GM23338 (cell line): ENCODE measurements around the gene OGFRL1. TPM values are rescaled to one million over a fixed set of nuclear protein-coding genes. Genes with fewer than 3 reads are reported as not detected.

Experiments used
- ATAC-seq: fragments of 200-7000 bp; cut with Tn5 transposase; 3 replicates; pipeline ENCODE4 v1.9.1; 2020
- DNase-seq: peaks from one replicate; pipeline ENCODE4 v3.0.0-alpha.2; 2015; ENCODE audit warnings: low spot score
- H2AFZ ChIP-seq: fragments of 200-600 bp; sonication (generic); 2 replicates; pipeline ENCODE4 v1.8.0; 2016; ENCODE audit warnings: antibody characterized with exemption, mild to moderate bottlenecking, moderate library complexity
- H3F3A ChIP-seq: fragments of 200-600 bp; sonication (generic); replicated peaks from 2 replicates; pipeline ENCODE4 v1.8.0; 2017; ENCODE audit warnings: antibody characterized with exemption, mixed run types, low read depth
- H3K27ac ChIP-seq: fragments of 200-600 bp; sonication (generic); 2 replicates; pipeline ENCODE4 v1.6.1; 2016; ENCODE audit warnings: low read depth
- H3K27me3 ChIP-seq: fragments of 200-600 bp; sonication (generic); 2 replicates; pipeline ENCODE4 v1.8.0; 2016; ENCODE audit warnings: mild to moderate bottlenecking, mixed run types, moderate library complexity; ENCODE audit not compliant: insufficient read depth
- H3K36me3 ChIP-seq: fragments of 200-600 bp; sonication (generic); 2 replicates; pipeline ENCODE4 v1.8.0; 2016; ENCODE audit warnings: mild to moderate bottlenecking; ENCODE audit not compliant: insufficient read depth
- H3K4me1 ChIP-seq: fragments of 200-600 bp; sonication (generic); 2 replicates; pipeline ENCODE4 v1.8.0; 2016; ENCODE audit warnings: mild to moderate bottlenecking, moderate library complexity; ENCODE audit not compliant: insufficient read depth
- H3K4me2 ChIP-seq: fragments of 200-600 bp; sonication (generic); 2 replicates; pipeline ENCODE4 v1.7.1; 2017; ENCODE audit warnings: mixed run types
- H3K4me3 ChIP-seq: fragments of 200-600 bp; sonication (generic); 2 replicates; pipeline ENCODE4 v1.6.1; 2016; ENCODE audit warnings: mixed run types
- H3K79me2 ChIP-seq: fragments of 200-600 bp; sonication (generic); replicated peaks from 2 replicates; pipeline ENCODE4 v1.8.0; 2017; ENCODE audit warnings: mild to moderate bottlenecking; ENCODE audit not compliant: insufficient read depth
- H3K9me2 ChIP-seq: fragments of 200-600 bp; sonication (generic); 2 replicates; pipeline ENCODE4 v1.8.0; 2017; ENCODE audit not compliant: insufficient read depth
- H4K20me1 ChIP-seq: fragments of 200-600 bp; sonication (generic); replicated peaks from 2 replicates; pipeline ENCODE4 v1.8.0; 2017; ENCODE audit warnings: mild to moderate bottlenecking; ENCODE audit not compliant: insufficient read depth
- H3K27ac Mint-ChIP-seq: 2 replicates; pipeline ENCODE4 v1.8.0; 2020; ENCODE audit warnings: inconsistent platforms, mild to moderate bottlenecking, moderate library complexity, mixed read lengths
- H3K27me3 Mint-ChIP-seq: 3 replicates; pipeline ENCODE4 v1.8.0; 2022; ENCODE audit warnings: low read depth, mild to moderate bottlenecking, moderate library complexity, mixed read lengths, inconsistent platforms; ENCODE audit not compliant: insufficient read depth, poor library complexity
- H3K36me3 Mint-ChIP-seq: 3 replicates; pipeline ENCODE4 v1.8.0; 2021; ENCODE audit warnings: low read depth, mild to moderate bottlenecking, inconsistent platforms, moderate library complexity, mixed read lengths
- H3K4me1 Mint-ChIP-seq: 3 replicates; pipeline ENCODE4 v1.8.0; 2020; ENCODE audit warnings: mild to moderate bottlenecking, inconsistent platforms, mixed read lengths
- H3K4me3 Mint-ChIP-seq: 3 replicates; pipeline ENCODE4 v1.8.0; 2021; ENCODE audit warnings: moderate library complexity, mild to moderate bottlenecking, inconsistent platforms, mixed read lengths
- H3K9me3 Mint-ChIP-seq: 3 replicates; pipeline ENCODE4 v1.8.0; 2020; ENCODE audit warnings: moderate library complexity, mild to moderate bottlenecking, inconsistent platforms, mixed read lengths
- EZH2 ChIP-seq: fragments of 200-600 bp; sonication (generic); IDR thresholded peaks from one replicate; pipeline ENCODE4 v1.8.0; 2017; ENCODE audit warnings: antibody characterized with exemption, mild to moderate bottlenecking, low read depth; ENCODE audit not compliant: unreplicated experiment
- EZH2phosphoT487 ChIP-seq: fragments of 200-600 bp; sonication (generic); IDR thresholded peaks from one replicate; pipeline ENCODE4 v1.8.1; 2018; ENCODE audit warnings: antibody characterized with exemption; ENCODE audit not compliant: unreplicated experiment
- POLR2AphosphoS5 ChIP-seq: IDR thresholded peaks from 2 replicates; pipeline ENCODE4 v1.6.1; 2016; ENCODE audit warnings: antibody characterized with exemption, low read depth
- ZNF331 ChIP-seq: fragments of 250-450 bp; sonication (Bioruptor Pico); IDR thresholded peaks from 2 replicates; pipeline ENCODE4 v1.5.0; 2020; ENCODE audit warnings: low read depth, mild to moderate bottlenecking, moderate library complexity
- polyA plus RNA-seq: library from polyadenylated mRNA; unstranded; fragments of >200 nt; fragmentation: Nextera tagmentation; extraction: Ambion mirVana; gene quantifications from 2 replicates; pipeline ENCODE4 v1.2.1, GENCODE V29; 2016
- total RNA-seq: library from RNA; depleted of rRNA; stranded (reverse); fragments of >200 nt; shearing (Covaris generic); gene quantifications from 2 replicates; pipeline ENCODE4 v1.2.3, GENCODE V29; 2014
- TF ChIP-seq, protein P1 (sequence below): fragments of 250-450 bp; sonication (Bioruptor Pico); IDR thresholded peaks from 2 replicates; pipeline ENCODE4 v1.5.0; 2020; ENCODE audit warnings: mild to moderate bottlenecking, moderate library complexity
- TF ChIP-seq, protein P2 (sequence below), 2 experiments: fragments of 200-600 bp in 1 of 2; sonication (generic) in 1 of 2; conservative IDR thresholded peaks; 2 replicates each; pipeline versions ENCODE4 v1.5.1 to v1.6.1; 2016 to 2017; ENCODE audit warnings: antibody characterized with exemption in 2 of 2, low read depth in 2 of 2, mild to moderate bottlenecking in 2 of 2, moderate library complexity in 1 of 2

OGFRL1 gene
- total and polyA plus RNA-seq, 2 experiments from 2014 or later = 4.2 to 10.0 TPM

DNA sequence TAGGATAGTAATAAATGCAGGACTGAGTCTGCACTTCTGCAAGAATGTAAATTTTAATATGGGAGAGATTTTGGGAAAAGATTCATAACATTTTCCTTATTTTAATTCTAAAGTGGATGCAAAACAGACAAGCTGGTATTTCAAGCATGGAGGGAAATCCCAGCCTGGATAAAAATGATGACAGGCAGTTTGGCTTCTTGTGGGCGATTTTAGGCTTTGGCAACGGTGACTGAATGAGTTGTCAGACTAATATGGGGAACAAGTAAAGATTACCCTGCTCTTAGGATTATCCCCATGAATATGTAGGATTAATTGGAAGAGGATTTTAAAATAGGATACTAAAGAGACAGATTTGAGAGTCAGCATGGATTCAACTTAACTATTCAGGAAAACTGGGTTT is 21.0 kb downstream of the OGFRL1 start:
- Histone ChIP-seq H3K27me3 (no peaks in the 10 kb centered on the region), H3K79me2 (no peaks in the 10 kb centered on the region), H4K20me1 (no peaks in the 10 kb centered on the region), H3K4me1 (no peaks in the 10 kb centered on the region), H3K27ac (no peak overlapping the region), H2AFZ (no peak overlapping the region), H3K9me2 (peaks cover 5% of the 10 kb centered on the region), H3F3A (no peaks in the 10 kb centered on the region), H3K4me3 (no peak overlapping the region), H3K36me3 (no peaks in the 10 kb centered on the region), H3K4me2 (no peak overlapping the region)
- H3K4me1 Mint-ChIP-seq = no peaks in the 10 kb centered on the region
- H3K4me3 Mint-ChIP-seq = no peak overlapping the region
- H3K27me3 Mint-ChIP-seq = peaks cover 2% of the 10 kb centered on the region
- no peaks in the 10 kb centered on the region for H3K9me3 Mint-ChIP-seq
- DNase-seq = no peak
- ATAC-seq = no peak
- H3K36me3 Mint-ChIP-seq = no peaks in the 10 kb centered on the region
- H3K27ac Mint-ChIP-seq = no peak overlapping the region
- TF ChIP-seq, protein P1, sequence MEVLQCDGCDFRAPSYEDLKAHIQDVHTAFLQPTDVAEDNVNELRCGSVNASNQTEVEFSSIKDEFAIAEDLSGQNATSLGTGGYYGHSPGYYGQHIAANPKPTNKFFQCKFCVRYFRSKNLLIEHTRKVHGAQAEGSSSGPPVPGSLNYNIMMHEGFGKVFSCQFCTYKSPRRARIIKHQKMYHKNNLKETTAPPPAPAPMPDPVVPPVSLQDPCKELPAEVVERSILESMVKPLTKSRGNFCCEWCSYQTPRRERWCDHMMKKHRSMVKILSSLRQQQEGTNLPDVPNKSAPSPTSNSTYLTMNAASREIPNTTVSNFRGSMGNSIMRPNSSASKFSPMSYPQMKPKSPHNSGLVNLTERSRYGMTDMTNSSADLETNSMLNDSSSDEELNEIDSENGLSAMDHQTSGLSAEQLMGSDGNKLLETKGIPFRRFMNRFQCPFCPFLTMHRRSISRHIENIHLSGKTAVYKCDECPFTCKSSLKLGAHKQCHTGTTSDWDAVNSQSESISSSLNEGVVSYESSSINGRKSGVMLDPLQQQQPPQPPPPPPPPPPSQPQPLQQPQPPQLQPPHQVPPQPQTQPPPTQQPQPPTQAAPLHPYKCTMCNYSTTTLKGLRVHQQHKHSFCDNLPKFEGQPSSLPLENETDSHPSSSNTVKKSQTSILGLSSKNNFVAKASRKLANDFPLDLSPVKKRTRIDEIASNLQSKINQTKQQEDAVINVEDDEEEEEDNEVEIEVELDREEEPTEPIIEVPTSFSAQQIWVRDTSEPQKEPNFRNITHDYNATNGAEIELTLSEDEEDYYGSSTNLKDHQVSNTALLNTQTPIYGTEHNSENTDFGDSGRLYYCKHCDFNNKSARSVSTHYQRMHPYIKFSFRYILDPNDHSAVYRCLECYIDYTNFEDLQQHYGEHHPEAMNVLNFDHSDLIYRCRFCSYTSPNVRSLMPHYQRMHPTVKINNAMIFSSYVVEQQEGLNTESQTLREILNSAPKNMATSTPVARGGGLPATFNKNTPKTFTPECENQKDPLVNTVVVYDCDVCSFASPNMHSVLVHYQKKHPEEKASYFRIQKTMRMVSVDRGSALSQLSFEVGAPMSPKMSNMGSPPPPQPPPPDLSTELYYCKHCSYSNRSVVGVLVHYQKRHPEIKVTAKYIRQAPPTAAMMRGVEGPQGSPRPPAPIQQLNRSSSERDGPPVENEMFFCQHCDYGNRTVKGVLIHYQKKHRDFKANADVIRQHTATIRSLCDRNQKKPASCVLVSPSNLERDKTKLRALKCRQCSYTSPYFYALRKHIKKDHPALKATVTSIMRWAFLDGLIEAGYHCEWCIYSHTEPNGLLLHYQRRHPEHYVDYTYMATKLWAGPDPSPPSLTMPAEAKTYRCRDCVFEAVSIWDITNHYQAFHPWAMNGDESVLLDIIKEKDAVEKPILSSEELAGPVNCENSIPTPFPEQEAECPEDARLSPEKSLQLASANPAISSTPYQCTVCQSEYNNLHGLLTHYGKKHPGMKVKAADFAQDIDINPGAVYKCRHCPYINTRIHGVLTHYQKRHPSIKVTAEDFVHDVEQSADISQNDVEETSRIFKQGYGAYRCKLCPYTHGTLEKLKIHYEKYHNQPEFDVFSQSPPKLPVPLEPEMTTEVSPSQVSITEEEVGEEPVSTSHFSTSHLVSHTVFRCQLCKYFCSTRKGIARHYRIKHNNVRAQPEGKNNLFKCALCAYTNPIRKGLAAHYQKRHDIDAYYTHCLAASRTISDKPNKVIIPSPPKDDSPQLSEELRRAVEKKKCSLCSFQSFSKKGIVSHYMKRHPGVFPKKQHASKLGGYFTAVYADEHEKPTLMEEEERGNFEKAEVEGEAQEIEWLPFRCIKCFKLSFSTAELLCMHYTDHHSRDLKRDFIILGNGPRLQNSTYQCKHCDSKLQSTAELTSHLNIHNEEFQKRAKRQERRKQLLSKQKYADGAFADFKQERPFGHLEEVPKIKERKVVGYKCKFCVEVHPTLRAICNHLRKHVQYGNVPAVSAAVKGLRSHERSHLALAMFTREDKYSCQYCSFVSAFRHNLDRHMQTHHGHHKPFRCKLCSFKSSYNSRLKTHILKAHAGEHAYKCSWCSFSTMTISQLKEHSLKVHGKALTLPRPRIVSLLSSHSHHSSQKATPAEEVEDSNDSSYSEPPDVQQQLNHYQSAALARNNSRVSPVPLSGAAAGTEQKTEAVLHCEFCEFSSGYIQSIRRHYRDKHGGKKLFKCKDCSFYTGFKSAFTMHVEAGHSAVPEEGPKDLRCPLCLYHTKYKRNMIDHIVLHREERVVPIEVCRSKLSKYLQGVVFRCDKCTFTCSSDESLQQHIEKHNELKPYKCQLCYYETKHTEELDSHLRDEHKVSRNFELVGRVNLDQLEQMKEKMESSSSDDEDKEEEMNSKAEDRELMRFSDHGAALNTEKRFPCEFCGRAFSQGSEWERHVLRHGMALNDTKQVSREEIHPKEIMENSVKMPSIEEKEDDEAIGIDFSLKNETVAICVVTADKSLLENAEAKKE = no peak

DNA sequence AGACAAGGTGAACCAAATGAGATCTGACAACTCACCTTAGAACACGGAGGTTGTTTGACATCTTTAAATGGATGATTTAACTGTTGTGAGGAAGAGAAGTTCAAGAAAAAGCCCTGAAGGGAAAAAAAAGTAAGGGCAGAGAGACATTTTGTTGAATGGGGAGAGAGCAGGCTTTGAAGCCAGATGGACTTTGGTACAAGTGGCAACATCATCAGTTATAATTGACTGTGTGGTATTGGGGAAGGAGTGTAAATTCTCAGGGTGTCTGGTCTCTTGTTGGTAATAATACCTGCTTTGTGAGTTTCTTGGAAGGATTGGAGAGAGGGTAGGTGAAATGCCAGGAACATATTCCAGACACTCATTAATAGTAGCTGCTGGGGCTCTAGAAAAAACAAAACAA is 21.6 kb downstream of the OGFRL1 start:
- no peaks in the 10 kb centered on the region for H3F3A ChIP-seq
- Mint-ChIP-seq H3K4me1 (no peaks in the 10 kb centered on the region), H3K27ac (no peak overlapping the region), H3K4me3 (no peak overlapping the region), H3K27me3 (peaks cover 2% of the 10 kb centered on the region), H3K9me3 (no peaks in the 10 kb centered on the region), H3K36me3 (no peaks in the 10 kb centered on the region)
- no peak overlapping the region for H2AFZ ChIP-seq
- H3K79me2 ChIP-seq = no peaks in the 10 kb centered on the region
- no peak for DNase-seq
- H3K9me2 ChIP-seq = peaks cover 5% of the 10 kb centered on the region
- H3K27me3 ChIP-seq = no peaks in the 10 kb centered on the region
- no peaks in the 10 kb centered on the region for H3K36me3 ChIP-seq
- no peaks in the 10 kb centered on the region for H3K4me1 ChIP-seq
- no peak overlapping the region for H3K4me2 ChIP-seq
- H4K20me1 ChIP-seq = no peaks in the 10 kb centered on the region
- no peak overlapping the region for H3K4me3 ChIP-seq
- no peak for ATAC-seq
- H3K27ac ChIP-seq = no peak overlapping the region
- TF ChIP-seq POLR2AphosphoS5 (no peak), ZNF331 (CRISPR knock-in tag) (no peak), EZH2 (no peak), EZH2phosphoT487 (no peak)
- TF ChIP-seq, protein P2, sequence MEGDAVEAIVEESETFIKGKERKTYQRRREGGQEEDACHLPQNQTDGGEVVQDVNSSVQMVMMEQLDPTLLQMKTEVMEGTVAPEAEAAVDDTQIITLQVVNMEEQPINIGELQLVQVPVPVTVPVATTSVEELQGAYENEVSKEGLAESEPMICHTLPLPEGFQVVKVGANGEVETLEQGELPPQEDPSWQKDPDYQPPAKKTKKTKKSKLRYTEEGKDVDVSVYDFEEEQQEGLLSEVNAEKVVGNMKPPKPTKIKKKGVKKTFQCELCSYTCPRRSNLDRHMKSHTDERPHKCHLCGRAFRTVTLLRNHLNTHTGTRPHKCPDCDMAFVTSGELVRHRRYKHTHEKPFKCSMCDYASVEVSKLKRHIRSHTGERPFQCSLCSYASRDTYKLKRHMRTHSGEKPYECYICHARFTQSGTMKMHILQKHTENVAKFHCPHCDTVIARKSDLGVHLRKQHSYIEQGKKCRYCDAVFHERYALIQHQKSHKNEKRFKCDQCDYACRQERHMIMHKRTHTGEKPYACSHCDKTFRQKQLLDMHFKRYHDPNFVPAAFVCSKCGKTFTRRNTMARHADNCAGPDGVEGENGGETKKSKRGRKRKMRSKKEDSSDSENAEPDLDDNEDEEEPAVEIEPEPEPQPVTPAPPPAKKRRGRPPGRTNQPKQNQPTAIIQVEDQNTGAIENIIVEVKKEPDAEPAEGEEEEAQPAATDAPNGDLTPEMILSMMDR (conservative IDR thresholded peaks at IDR 0.05; ENCODE audit: low read depth in 2 of 2) = no peak
